ENCODE data around the gene TFCP2L1. TPM values are rescaled to one million over a fixed set of nuclear protein-coding genes. Genes with fewer than 3 reads are reported as not detected.

TFCP2L1 gene
- total RNA-seq, 1 experiment from 2014 or later = 1.3 TPM

DNA sequence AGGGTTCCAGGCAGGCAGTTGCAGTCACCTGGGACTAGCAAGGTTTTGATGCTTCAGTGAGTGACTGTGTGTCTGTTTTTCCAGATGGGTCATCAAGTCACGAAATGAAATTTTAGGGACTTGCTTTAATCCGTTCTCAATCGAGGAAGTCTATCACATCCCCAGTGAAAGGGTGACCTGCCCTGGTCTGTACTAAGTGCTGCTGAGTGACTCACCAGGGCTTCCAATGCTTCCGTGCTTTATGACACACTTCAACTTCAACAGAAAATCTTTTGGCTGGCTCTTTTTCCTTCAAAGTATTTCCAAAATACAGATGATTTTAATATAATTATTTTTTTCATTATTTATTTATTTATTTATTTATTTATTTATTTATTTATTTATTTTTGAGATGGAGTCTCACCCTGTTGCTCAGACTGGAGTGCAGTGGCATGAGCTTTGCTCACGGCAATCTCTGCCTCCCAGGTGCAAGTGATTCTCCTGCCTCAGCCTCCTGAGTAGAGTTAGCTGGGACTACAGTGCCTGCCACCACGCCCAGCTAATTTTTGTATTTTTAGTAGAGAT lies 18.4 kb downstream of the TFCP2L1 start:
- DNase-seq (ENCODE audit: low read depth) = no peak

DNA sequence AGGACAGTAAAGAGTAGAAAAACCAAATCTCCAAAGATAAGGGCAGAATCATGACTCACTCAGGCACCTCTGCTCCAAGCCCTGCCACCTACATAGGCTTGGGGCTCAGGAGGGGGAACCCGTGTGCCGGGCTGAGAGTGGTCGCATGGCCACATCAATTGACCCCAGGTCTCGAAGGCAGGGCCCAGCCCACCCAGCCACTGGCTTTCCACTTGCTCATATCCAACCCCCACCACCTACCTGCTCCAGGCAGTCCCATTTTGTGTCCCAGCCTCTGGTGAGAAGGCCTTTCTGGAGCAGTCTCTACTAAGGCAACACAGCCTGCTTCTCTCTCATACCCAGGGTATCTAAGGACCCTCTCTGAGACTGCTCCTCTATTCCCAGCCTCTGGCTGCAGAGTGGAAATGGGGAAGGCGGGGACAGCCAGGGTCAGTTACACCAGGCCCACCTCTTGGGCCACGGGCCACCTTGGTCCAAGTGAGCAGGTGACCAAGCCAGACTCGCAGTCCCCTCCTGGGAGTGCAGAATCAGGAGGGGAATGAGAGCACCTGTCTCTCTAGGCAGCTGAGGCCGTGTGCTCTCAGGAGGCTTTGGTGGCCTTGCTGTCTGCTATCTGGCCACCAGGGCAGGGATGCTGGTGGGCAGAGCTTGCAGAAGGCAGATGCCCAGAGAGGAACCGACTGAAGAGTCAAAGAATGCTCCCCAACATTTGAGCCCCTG lies 20.8 kb downstream of the TFCP2L1 start:
- DNase-seq (ENCODE audit: low read depth) = no peak

DNA sequence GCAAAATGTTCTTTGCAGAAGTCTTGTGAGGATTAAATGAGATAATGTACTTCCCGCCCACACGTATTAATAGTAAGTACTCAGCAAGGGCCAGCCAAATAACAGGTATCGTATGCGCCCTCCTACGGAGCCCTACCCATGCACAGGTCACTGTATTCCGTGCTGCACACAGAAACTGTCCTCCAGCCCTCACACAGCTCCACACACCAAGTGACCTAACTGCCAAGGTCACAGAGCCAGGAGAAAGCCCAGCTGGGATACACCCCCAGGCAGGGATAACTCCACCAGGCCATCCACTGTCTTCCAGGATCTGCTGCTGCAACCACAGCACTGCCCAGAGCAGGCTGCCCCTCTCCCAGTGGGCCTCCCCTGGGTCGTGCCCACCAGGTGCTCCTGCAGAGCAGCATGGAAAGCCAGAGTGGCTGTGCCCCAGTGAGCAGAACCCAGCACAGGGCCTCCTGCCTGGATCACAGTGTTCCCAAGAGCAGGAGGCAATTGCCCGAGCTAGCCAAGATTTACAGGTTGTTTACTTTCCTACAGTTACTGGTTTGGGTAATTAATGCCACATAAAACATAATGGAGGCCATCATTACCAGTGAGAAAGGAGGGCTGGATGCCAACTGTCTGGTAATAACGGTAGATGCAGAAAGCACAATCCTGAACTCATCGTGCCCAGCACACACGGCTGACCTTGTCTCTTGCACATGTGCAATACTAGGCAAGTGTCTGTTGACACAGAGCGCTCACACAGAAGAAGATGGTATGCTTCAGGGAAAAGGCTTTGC lies 24.4 kb downstream of the TFCP2L1 start:
- no peak for DNase-seq (ENCODE audit: low read depth)

DNA sequence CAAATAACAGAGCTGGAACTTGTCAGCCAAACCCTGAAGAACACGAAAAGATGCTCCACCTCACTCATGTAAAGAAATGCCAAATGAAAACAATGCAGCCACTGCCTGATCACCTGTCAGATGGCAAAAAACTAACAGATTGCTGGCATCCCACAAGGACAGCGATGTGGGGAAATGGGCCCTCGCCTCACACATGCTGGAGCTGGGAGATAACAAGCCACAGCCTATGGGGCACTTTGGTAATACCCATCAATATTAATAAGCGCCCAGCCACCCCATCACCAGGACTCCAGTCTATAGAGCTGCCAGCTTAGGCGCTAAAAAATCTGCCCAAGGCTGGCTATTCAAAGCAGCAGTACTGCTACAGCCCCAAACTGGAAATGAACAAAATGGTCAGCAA lies 27.0 kb downstream of the TFCP2L1 start:
- no peak for DNase-seq (ENCODE audit: low read depth)

DNA sequence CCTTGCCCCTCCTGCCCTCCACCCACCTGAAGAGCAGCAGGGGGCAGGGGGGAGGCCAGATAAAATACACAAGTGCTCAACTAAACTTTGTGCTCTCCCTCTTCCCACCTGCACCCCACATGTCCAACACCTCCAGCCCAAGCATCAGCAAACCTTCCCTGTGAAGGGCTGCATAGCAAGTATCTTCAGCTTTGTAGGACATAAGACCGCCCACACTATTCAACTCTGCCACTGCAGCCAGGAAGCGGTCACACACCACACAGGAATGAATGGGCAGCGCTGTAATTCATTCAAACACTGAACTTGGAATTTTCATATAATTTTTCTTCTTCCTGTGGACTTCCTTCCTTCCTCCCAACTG lies 27.5 kb downstream of the TFCP2L1 start:
- DNase-seq (ENCODE audit: low read depth) = no peak

DNA sequence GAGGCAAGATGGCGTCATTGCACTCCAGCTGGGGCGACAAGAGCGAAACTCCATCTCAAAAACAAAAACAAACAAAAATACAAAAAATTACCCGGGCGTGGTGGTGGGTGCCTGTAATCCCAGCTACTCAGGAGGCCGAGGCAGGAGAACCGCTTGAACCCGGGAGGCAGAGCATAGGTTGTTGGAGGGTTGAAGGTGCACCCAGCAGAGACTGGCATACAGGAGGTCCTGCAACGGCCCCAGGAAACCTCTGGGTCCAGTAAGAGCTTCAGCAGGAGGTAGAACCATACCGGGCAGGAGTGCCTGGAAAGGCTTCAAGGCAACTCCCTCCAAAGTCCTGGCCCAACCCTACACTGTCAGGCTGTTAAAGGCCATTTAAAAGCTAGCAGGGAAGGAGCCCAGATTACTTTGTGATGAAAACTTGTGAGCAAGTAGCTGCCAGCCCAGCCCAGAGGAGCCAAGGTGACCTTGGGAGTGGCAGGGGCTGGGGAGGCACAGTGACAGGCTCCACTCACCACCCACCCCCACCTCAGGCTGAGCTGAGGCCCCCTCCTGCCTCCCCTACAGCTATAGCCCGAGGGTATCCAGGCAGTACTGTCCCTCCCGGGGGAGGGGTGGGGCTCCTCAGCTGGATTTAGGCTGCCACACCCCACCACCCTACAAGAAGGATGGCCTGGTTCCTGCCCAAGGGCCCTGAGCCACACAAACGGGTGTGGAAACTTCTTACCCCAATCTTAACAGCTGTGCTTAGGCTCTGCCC lies 28.1 kb downstream of the TFCP2L1 start:
- DNase-seq (ENCODE audit: low read depth) = no peak

DNA sequence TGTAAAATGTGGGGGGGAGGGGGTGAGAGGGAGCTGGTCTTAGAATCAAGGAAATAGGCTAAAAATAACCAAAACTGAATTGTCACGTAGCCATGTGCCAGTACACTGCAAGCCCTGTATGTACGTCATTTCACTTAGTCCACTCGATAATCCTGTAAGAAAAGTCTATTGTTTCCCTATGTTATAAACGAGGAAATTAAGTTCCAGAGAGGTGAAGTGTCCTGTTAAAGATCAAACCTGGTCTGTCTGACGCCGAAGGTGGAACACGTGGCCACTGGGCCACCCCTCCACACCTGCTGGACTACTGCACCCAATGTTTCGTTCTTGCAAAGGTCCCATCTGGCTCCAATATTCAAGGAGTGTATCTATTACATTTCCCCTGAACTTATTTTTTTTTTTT lies 29.6 kb downstream of the TFCP2L1 start:
- DNase-seq (ENCODE audit: low read depth) = no peak

DNA sequence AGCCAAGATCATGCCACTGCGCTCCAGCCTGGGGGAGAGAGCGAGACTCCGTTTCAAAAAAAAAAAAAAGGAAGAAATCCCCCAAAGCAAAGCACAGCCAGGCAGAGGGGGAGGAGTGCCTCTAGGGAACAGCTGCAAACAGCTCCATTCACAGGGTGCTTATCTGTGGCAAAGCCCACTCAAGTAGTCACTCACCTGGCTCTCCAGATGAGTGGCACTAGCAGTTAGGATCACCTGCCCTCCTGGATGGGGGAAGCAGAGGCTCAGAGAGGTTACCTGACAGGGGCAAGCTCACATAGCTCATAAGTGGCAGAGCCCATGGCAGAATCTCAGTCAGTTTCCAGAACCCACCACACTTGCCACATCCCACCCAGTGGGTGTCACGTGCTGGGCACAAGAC lies 30.3 kb downstream of the TFCP2L1 start:
- DNase-seq (ENCODE audit: low read depth) = no peak

DNA sequence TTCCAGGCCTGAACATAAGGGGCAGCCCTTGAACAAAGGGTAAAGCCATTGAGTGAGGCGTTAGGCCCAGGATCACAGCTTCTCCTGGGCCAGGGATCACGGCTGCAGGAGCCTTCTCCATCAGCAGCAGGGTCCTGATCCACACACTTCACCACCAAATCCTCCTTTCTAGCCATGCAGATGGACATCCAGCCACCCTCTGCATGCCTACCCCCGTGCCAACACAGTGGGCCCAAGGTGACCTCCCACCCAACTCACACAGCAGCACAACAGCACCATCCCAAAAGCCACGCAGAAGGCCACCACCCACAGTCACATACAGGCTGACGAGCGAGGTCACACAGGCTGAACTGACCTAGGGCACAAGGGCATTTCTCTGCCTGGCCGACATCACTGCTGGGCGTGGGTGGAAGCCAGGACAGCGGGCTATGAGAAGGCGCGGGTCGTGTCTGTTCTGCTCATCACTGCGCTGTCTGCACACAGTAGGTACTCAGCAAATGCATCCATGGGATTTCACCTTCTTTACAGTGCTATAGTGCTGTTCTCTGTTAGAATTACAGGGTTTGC lies 31.2 kb downstream of the TFCP2L1 start:
- no peak for DNase-seq (ENCODE audit: low read depth)

DNA sequence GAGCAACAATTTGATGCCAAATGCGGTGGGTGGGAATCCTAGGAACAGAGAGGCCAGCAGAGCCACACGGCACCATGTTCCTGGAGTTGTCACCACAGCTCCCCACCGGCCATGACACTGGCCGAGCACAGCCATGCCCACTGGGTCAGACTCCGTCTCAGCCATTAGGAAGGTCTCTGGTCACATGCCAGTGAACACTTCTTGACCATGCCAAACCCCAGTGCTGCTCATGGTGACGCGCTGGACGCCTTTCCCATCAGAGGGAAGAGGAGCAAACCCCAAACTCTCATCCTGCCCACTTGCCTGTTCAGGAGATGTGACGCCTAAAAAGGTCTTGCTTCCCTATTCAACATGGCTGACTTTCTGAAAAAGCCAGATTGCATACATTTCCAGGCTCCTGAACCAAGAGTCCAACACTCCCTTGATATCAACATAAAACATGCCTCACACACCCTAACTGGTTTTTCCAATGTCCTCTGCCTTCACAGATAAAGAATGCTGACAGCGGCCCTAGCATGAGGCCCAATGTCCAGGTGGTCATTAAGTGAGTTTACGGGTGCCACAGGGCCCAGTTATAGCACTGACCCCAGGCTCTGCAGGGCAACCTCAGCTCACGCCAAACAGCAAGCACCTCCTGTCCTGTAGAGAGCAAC lies 31.9 kb downstream of the TFCP2L1 start:
- no peak for DNase-seq (ENCODE audit: low read depth)

DNA sequence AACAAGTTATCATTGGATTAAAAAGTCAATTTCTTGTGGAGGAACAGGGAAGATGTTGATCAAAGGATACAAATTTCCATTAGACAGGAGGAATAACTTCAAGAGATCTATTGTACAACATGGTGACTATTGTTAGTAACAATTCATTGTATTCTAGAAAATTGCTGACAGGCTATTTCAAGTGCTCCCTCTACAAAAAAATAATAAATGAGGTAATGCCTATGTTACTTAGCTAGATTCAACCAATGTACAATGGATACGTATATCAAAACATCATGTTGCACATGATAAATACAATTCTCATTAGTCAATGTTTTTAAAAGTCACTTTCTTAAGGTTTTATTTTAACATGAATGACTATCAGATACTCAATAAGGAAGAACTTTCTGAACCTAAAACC lies 33.5 kb downstream of the TFCP2L1 start:
- no peak for DNase-seq (ENCODE audit: low read depth)

DNA sequence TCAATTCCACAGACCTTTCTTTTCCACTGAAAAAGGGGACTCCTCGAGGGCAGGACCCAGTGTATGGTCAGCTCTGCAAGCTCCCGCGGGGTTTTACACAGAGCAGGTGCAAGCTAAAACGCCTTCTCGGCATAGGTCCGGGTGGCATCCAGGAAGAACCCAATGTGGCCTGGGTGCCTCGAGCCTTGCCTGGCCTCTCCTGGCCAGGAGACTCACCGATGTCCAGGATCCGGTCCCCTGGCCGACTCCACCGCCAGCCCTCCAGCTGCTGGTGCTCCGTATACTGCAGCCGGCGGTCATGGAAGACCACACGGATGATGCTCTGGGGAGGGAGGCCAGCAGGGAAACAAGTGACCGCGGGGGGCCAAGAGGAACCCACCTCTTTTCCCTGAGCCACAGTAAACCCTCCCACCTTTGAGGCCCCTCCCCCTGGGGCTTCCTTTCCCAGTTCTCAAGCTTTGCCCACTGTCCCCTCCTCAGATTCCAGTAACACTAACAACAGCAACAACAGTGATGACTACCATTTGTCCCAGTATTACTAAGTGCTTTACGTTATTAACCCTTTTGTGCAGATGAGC lies 36.1 kb downstream of the TFCP2L1 start:
- no peak for DNase-seq (ENCODE audit: low read depth)

DNA sequence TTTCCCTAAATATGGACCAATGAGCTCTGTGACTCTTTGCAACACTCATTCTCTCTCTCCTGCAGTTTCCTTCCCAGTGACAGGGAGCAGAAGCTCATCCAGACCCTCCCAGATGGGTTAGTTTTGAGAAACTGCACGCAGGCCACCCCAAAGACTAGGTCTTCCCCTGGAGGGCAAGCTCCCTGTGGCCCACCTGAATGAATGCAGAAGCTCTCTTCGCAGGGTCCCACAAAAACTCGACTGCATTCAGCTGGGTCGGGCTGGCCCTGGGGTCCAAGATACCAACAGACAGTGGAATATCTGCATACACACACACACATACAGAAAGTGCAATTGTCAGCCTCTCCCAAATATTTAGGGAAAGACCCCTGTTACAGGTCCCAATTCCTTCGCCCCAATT lies 37.0 kb downstream of the TFCP2L1 start:
- no peak for DNase-seq (ENCODE audit: low read depth)

DNA sequence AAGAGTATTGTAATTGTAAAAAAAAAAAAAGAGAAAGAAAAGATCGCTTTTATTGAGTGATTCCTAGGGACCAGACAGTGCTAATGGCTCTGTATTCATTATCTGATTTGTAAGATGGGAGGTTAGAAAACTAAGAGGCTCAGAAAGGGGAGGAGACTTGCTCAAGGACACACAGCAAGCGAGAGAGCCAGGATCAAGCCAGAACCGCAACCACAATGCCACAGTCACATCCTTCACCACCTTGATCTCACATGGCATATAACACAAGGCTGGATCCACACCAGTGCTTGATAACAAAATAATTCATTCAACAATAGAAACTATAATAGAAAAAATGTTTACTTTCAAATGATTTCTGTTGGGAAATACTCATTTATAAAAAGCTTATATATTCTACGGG lies 37.5 kb downstream of the TFCP2L1 start:
- DNase-seq (ENCODE audit: low read depth) = no peak

DNA sequence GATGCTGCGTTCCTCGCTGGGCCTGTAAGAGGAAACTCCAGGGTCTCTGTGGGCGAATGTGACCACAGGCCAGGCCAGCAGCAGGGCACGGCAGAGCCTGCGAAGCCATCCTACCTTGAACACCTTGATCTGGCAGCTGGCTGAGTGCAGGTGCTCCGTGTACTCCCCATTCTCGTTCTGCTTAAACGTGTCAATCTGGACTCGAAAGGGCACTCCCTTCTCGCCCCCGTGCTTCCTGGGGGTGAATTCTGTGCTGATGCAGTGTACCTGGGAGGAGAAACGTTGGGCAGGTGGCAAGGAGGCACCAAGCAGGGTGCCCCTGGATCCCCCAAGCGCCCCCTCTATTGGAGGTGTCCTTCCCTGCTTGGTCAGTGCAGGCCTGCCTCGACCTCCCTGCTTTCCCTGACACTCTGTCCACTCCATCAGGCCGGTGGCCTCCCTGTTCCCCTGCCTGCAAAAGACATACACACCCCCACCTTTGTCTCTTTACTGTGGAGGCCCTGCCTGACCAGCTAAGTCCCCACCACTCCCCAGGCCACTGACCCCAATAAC lies 38.2 kb downstream of the TFCP2L1 start:
- DNase-seq (ENCODE audit: low read depth) = no peak

DNA sequence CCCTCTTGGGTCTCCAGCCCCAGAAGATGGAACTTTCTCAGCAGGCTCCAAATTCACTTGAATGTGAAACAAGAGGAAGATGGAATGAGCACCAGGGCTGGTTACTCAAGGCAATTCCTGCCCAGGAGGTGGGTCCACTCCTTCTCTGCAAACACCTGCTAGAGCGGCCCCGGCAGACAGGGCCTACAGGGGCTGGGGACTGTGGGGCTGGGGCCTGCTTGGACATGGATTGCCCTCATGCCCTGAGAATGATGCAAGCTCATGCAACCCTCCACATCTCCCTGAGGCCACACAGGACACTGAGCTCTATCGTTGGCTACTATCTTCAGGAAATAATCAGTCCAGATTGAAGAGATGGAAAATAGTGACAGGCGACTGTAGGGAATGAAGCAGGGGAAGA lies 39.1 kb downstream of the TFCP2L1 start:
- DNase-seq (ENCODE audit: low read depth) = no peak

DNA sequence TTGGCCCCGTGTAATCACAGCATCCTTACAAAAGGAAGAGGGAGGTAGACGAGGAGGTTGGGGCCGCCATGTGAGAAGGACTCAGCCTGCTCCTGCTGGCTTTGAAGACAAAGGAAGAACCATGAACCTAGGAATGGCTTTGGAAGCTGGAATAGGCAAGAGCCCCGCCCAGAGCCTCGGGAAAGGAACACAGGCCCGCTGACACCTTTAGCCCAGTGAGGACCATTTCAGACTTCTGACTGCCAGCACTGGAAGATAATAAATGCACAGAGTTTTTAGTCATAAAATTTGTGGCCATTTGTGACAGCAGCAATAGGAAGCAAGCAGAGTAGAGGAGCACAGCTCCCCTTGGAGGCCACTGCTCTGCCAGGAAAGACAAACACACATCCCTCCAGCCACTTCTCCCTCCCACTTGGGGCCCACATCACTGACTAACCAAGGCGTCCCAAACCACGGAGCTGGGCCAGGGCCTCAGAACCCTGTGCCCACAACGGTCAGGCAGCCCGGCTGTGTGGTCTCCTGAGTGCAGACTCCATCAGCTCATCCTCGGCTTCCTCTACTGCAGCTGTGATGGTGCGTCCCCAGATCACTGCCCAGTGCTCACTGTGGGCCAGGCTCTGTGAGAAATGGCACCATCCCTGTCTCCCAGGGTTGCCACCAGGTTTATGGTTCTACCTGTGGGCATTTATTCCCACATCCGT lies 39.7 kb downstream of the TFCP2L1 start:
- no peak for DNase-seq (ENCODE audit: low read depth)

DNA sequence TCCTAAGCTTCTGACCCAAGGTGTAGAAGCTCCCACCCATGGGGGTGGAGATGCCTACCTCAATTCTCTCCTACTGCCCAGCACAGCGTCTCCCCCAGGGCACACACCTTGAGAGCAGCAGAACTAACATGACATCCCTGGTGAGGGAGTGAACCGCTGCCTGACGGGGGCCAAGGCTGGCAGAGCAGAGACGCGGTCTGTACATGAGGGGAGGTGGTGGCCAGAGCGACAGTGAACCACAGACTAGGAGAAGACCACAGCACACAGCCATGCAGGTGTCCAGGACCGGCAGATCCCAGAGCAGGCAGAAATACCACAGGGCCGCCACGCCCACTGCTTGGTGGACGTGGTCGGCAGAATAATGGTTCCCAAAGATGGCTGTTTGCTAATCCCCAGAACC lies 40.4 kb downstream of the TFCP2L1 start:
- DNase-seq (ENCODE audit: low read depth) = no peak

DNA sequence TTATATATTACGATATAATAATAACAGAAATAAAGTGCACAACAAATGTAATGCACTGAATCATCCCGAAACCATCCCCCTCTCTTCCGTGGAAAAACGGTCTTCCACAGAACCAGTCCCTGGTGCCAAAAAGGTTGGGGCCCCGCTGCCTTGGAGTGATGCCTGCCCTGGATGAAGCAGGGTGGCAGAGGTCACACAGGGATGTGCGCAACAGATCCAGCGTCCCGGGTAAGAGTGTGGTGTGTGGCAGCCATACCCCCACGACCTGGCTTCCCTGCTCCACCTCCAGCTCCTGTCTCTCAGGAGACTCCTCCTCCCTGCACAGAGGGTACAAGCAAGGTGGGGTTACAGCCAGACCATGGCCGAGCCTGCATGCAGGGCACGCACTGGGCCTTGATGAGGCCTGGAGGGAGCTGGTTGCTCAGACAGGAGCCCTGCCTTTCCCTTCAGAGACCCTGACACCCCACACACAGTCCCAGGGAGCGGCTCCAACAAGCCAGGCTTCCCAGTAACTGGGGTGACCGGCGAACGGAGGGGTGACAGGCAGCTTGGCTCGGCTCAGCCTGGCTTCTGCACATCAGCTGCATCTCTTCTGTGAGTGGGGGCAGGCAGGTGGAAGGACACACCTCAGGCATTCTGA lies 41.1 kb downstream of the TFCP2L1 start:
- no peak for DNase-seq (ENCODE audit: low read depth)

DNA sequence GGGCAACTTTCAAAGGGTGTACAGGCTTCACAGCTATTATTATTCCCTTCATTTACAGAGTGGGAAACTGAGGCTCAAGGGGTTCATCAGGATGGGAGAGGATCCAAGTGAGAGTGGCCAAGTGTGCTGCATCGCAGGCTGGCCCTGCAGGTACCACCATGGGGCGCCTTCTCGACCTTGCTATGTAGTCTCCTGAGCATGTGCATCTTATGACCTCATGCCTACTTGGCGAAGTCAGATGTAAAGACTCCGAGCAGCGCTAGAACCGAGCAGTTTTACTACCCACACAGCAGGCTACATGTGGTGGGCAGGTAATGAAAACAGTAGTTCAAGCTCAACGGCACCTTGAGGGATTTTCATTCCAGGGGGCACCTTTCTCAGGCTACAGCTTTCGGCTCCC lies 42.0 kb downstream of the TFCP2L1 start:
- DNase-seq (ENCODE audit: low read depth) = no peak

All from Daoy (cell line).